Measurements from ENCODE around the gene ANKRD33B.
"Not testable (repeated sequence)": the region's sequence is repeated elsewhere in the genome, so short reads cannot be mapped to it uniquely, and the experiment has no call there.

The ANKRD33B gene

GRCh38 chr5:10664180-10664769 is 100.4 kb downstream of the ANKRD33B start:
- not testable (repeated sequence) for DNase-seq

DNA sequence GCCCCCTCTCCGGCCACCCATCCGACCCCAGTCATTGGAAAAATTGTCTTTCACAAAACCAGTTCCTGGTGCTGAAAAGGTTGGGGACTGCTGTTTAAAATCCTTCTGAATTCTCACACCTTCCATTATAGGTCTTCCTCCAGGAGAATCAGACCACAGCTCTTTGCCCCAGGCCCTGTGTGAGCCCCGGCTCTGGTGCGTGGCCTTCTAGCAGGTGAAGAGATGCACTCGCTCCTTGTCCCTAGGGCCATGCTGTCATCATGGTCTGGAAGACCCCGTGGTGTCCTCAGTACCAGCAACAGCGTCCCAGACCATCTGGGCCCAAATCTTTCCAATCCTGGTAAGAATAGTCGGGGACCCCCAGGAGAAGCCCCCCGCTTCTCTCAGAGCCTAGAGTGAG is 101.9 kb downstream of the ANKRD33B start:
- DNase-seq, result no peak

GRCh38 chr5:10666531-10667299 is 102.8 kb downstream of the ANKRD33B start:
- DNase-seq, result no peak

DNA sequence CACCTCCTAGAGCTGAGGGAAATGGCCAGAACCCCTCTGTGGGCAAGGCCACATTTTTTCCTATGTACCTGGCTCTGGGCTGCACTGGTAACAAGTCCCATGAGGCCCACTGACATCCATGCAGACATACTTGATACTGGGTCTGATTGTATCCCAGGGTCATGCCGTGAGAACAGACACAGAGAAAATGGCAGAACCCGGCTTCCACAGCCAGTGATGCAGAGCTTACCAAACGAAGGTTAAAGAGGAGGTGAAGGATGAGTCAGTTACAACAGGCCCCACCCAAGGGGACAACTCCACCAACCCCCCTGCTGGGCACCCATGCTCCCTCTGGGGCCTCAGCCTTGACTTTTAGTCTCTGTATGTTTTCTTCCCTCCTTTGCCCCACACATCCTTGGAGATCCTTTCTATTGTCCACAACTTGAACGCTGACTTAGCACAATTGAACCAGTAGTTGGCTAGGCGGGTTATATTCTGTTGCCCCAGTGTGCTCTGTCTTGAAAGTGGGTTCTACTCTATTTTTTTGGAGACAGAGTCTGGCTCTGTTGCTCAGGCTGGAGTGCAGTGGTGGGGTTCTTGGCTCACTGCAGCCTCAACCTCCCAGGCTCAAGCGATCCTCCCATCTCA is 103.7 kb downstream of the ANKRD33B start:
- no peak for DNase-seq

- no peak for DNase-seq
These were observed 104.8 kb downstream of the ANKRD33B start for GRCh38 chr5:10668697-10669096.

DNA sequence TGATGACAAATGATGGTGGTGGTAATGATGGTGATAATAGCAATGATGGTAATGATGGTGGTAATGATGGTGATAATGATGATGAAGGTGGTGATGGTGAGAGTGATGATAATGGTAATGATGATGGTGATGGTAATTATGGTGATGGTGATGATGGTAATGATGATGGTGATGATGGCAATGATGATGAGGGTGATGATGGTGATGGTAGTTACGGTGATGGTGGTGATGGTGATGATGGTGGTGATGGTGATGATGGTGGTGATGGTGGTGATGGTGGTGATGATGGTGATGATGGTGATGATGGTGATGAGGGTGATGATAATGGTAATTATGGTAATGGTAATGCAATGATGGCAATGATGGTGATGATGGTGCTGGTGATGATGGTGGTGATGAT is 106.1 kb downstream of the ANKRD33B start:
- no peak for DNase-seq

- DNase-seq, result no peak
These were observed 107.5 kb downstream of the ANKRD33B start for GRCh38 chr5:10671041-10672008.

DNA sequence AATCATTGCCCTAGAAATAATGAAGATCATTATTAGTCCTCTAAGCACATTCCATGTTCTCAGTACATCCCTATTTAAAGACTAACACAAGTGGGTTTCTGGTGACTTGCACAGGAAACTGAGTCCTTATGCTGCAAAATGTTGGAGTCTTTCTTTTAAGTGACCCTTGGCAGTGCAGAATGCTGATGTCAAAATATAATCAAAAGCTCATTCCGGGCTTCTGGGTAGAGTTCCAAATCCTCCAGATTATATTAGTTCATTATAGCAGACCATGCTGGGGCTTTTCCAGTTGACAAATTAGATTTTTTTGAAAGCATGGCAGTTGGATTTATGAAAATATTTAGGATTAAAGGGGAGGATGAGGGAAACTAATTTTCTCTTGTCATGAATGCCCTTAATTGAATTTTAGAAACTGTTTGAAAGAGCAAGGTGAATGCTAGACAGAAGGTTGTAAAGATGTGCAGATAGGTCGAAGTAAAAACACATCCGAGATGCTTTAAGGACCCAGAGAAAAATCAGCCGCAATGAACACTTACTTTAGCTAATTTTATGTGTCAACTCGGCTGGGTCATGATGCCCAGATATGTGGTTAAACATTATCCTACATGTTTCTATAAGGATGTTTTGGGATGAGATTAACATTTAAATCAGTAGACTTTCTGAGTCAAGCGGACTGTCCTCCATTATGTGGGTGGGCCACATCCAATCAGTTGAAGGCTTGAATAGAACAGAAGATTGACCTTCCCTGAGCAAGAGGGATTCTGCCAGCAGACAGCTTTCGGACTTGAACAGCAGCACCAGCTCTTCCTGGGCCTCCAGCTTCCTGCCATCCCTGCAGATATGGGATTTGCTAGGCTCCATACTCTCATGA is 108.5 kb downstream of the ANKRD33B start:
- no peak for DNase-seq

DNA sequence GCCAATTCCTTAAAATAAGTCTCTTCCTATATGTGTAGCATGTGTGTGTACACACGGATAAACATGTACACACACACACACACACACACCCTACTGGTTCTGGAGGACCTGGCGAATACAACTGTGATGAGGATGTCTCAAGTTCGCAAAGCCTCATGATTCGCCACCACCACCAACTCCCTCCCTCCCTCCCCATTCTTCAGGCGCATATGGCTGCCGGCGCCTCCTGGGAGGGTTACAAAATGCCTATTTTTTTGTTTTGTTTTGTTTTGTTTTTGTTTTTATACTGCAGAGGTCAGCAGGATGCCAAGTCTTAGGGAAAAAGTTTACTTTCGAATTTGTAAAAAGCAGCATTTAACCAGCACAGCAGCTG is 109.1 kb downstream of the ANKRD33B start:
- DNase-seq, result no peak

- no peak for DNase-seq
These were observed 109.5 kb downstream of the ANKRD33B start for GRCh38 chr5:10673407-10673806.

- DNase-seq, result no peak
These were observed 110.2 kb downstream of the ANKRD33B start for GRCh38 chr5:10674096-10674495.

DNA sequence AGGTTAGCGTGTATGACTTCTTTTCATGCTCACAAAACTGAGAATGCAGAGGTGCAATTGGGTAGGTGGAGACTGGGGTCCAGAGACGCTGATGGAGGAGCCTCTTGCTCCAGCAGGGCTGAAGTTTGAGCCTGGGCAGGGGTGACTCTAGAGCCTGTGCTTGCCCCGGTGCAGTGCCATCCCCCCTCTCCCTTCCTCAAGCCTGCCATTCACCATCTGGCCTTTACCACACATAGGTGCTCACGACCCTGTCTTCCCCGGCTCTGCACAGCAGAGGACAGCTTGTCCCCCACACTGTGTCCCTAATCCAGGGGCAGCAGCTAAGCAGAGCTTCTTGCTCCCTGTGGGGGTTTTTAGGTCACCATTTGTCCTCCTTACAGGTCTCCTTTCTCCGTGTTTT is 110.7 kb downstream of the ANKRD33B start:
- no peak for DNase-seq

DNA sequence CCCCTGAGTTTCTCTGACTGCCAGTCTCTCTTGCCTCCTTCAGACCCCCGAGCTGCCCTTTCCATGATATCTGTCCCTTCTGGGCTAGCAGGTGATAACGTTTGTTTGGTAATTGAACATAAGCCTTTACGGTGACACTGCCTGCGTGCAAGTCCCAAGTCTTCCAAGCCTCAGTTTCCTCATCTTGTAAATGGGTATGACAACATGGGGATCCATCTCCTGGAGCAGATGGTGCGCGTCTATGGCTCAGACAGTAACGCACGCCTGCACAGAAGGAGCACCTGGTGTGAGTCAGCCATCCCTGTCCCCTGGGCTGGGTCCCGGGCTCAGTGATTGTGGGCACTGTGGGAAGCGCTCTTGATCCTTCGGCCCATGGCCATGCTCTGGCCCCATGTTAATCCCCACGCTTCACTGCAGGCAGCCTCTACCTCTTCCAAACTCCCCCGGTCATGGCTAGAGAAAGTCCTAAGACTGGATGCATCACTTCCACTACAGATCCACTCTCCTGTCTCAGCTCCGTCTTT is 111.4 kb downstream of the ANKRD33B start:
- DNase-seq, result no peak

DNA sequence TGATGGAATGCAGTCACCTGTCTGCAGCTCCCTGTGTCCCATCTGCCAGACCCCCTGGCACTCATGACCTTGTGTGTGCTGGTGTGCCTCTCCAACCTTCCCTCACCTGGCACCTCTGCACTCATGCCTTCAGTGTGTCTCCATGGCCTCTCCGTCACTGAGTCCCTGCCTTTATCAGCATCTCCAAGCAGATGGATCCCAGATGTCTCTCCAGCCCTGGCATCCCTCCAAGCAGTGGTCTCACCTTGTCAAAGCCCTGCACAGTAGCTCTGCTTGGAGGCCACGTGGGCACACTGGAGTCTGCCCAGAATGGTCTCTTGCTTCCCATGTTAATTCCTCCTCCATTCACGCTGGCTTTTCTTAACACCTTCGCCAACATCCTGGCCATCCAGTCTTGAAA is 112.4 kb downstream of the ANKRD33B start:
- DNase-seq, result no peak

GRCh38 chr5:10676946-10677345 is 113.1 kb downstream of the ANKRD33B start:
- no peak for DNase-seq

- DNase-seq, result no peak
These were observed 113.7 kb downstream of the ANKRD33B start for GRCh38 chr5:10677533-10677932.

DNA sequence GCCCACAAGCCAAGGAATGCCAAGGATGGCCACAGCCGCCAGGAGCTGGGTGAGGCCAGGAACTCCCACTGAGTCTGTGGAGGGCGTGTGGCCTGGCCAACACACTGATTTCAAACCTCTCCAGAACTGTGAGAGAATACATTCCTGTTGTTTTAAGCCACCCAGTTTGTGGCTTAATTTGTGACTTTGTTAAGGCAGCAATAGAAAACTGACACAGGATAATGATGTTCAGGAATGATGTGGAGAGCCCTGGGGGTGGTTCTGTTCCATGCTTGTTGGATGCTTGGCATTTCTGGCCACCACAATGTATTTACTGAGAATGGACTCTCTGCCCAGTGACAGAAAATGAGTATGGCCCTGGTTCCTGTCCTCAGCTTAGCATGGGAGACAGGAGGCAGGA is 114.4 kb downstream of the ANKRD33B start:
- no peak for DNase-seq

DNA sequence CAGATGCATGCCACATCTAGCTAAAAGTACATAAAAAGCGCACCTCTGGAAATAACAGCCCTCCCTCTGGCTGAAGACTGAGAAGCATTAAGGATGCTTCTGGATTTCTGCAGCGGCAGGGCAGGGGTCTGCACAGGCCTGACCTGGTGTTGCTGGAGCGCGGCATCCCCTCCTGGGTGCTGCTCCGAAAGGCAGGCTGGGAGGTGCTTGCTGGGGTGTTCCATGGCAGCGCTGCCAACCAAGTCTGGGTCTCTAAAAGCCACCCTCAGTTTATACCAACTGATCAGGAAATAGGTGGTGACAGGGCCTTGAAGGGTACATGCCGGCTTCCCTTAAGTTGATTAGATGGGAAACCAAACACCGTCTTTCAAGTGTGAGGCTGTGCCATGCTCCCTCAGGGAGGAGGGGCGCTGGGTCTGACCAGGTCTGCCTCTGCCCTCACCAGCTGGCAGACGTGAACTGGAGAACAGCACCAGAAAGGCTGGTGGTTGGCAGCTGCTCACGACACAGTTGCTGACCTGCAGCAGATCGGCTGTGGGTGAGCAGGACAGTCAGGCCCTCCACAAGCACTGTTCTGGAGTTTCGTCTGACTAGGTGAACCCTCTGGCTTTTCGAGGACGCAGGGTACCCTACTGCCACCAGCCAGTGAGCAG is 115.6 kb downstream of the ANKRD33B start:
- no peak for DNase-seq

- no peak for DNase-seq
These were observed 117.1 kb downstream of the ANKRD33B start for GRCh38 chr5:10680876-10681481.

GRCh38 chr5:10681731-10682679 is 118.1 kb downstream of the ANKRD33B start:
- no peak for DNase-seq

All from stimulated activated CD4-positive, alpha-beta T cell treated with anti-CD3 and anti-CD28 coated beads, Interleukin-15, amount 100 ng/mL, for 24 hours (primary cell).